Gastrocnemius medialis (tissue), 4 donors: ENCODE results near the gene VIM. TPM values are rescaled to one million over a fixed set of nuclear protein-coding genes. Genes with fewer than 3 reads are reported as not detected.

Source experiments
- ATAC-seq, 2 donors: fragments of 150-250 bp; one replicate each; pipeline ENCODE4 v1.9.1; 2016
- DNase-seq, 2 donors: peaks; one replicate each; pipeline ENCODE4 v3.0.0-alpha.2; 2019
- H3K27ac ChIP-seq, 4 donors: fragments of 200-600 bp; sonication (generic); 1 replicate in 1 of 4; 2 replicates in 3 of 4; pipeline ENCODE4 v1.5.1; 2016 to 2018; ENCODE audit warnings: mild to moderate bottlenecking in 2 of 4, moderate library complexity in 1 of 4
- H3K27me3 ChIP-seq, 3 donors: fragments of 200-600 bp; sonication (generic) in 2 of 3; 1 replicate in 1 of 3; 2 replicates in 2 of 3; pipeline versions ENCODE4 v1.5.1 to v1.6.0; 2016 to 2019; ENCODE audit warnings: mild to moderate bottlenecking in 1 of 3, moderate library complexity in 1 of 3
- H3K36me3 ChIP-seq, 2 donors: fragments of 200-600 bp; sonication (generic) in 1 of 2; one replicate each; pipeline ENCODE4 v1.5.1; 2017 to 2018
- H3K4me1 ChIP-seq, 2 donors: fragments of 200-600 bp; sonication (generic) in 1 of 2; one replicate each; pipeline ENCODE4 v1.5.1; 2016 to 2017; ENCODE audit warnings: mild to moderate bottlenecking in 2 of 2
- H3K4me3 ChIP-seq, 4 donors: fragments of 200-600 bp; sonication (generic) in 3 of 4; 1 replicate in 1 of 4; 2 replicates in 3 of 4; pipeline ENCODE4 v1.5.1; 2016 to 2019; ENCODE audit warnings: mild to moderate bottlenecking in 2 of 4
- H3K9me3 ChIP-seq, 3 donors: fragments of 200-600 bp; sonication (generic) in 2 of 3; 1 replicate in 1 of 3; 2 replicates in 2 of 3; pipeline ENCODE4 v1.5.1; 2016 to 2019
- POLR2A ChIP-seq, 2 donors: fragments of 450-650 bp; IDR thresholded peaks; one replicate each; pipeline ENCODE4 v1.6.1; 2017; ENCODE audit warnings: antibody characterized with exemption in 2 of 2, mild to moderate bottlenecking in 2 of 2, moderate library complexity in 2 of 2
- in situ Hi-C, 4 donors: fragments of 200-750 bp; cut with MboI; loops; one replicate each; pipeline versions ENCODE4 v1.15.0 to v1.8.0; 2017; ENCODE audit warnings: low sequenced_read_pairs in 4 of 4
- intact Hi-C: fragments of 100-400 bp; cut with DNase I; formaldehyde crosslinking; loops from one replicate; pipeline ENCODE4 v1.15.1; 2023; ENCODE audit warnings: low total_unique reads
- total RNA-seq, 4 donors: library from RNA; depleted of rRNA; stranded (reverse); fragments of >200 nt; gene quantifications; one replicate each; pipeline versions ENCODE4 v1.1.0 to v1.2.3, GENCODE V29; 2016
- TF ChIP-seq, protein P1 (sequence below), 5 experiments: fragments of 450-650 bp in 3 of 5; fragments of 200-600 bp in 2 of 5; sonication (generic) in 2 of 5; IDR thresholded peaks in 4 of 5; conservative IDR thresholded peaks in 1 of 5; 1 replicate in 4 of 5; 2 replicates in 1 of 5; pipeline ENCODE4 v1.5.1; 2016 to 2019; ENCODE audit warnings: antibody characterized with exemption in 5 of 5, mild to moderate bottlenecking in 3 of 5, moderate library complexity in 3 of 5

The VIM gene
- total RNA-seq, 4 donors from 2014 or later = 355 to 835 (median 589) TPM

GRCh38 chr10:17203416-17203815, 24.6 kb upstream of the VIM start:
- H3K27ac ChIP-seq = no peak overlapping the region
- in situ Hi-C loops = no loop called here
- ATAC-seq = no peak

GRCh38 chr10:17206210-17206709, 21.8 kb upstream of the VIM start:
- DNase-seq (no peak), ATAC-seq (no peak)
- in situ Hi-C loops (no loop called here), intact Hi-C loops (no loop called here)
- Histone ChIP-seq H3K4me1 (no peaks in the 10 kb centered on the region), H3K27ac (no peak overlapping the region), H3K4me3 (no peak overlapping the region), H3K9me3 (no peaks in the 10 kb centered on the region), H3K27me3 (no peaks in the 10 kb centered on the region), H3K36me3 (no peaks in the 10 kb centered on the region)
- TF ChIP-seq POLR2A (IDR thresholded peaks at IDR 0.05) = no peak
- TF ChIP-seq, protein P1, sequence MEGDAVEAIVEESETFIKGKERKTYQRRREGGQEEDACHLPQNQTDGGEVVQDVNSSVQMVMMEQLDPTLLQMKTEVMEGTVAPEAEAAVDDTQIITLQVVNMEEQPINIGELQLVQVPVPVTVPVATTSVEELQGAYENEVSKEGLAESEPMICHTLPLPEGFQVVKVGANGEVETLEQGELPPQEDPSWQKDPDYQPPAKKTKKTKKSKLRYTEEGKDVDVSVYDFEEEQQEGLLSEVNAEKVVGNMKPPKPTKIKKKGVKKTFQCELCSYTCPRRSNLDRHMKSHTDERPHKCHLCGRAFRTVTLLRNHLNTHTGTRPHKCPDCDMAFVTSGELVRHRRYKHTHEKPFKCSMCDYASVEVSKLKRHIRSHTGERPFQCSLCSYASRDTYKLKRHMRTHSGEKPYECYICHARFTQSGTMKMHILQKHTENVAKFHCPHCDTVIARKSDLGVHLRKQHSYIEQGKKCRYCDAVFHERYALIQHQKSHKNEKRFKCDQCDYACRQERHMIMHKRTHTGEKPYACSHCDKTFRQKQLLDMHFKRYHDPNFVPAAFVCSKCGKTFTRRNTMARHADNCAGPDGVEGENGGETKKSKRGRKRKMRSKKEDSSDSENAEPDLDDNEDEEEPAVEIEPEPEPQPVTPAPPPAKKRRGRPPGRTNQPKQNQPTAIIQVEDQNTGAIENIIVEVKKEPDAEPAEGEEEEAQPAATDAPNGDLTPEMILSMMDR (IDR thresholded peaks at IDR 0.05 in 4 of 5, conservative IDR thresholded peaks at IDR 0.05 in 1 of 5) = no peak

More at GRCh38 chr10:17203416-17203815, 24.6 kb upstream of the VIM start:
- DNase-seq = no peak
- H3K27me3 ChIP-seq = no peaks in the 10 kb centered on the region
- no peaks in the 10 kb centered on the region for H3K9me3 ChIP-seq
- intact Hi-C loops = loop anchor here (5.0 kb wide), 1 partner anchor 386 kb away; the partner anchor contains the start of gene RSU1
- H3K36me3 ChIP-seq = no peaks in the 10 kb centered on the region
- H3K4me1 ChIP-seq = peaks cover 9 to 18% of the 10 kb centered on the region in 2 donors
- no peak overlapping the region for H3K4me3 ChIP-seq
- TF ChIP-seq, protein P1 (IDR thresholded peaks at IDR 0.05 in 4 of 5, conservative IDR thresholded peaks at IDR 0.05 in 1 of 5) = no peak
- no peak for TF ChIP-seq POLR2A (IDR thresholded peaks at IDR 0.05)

DNA sequence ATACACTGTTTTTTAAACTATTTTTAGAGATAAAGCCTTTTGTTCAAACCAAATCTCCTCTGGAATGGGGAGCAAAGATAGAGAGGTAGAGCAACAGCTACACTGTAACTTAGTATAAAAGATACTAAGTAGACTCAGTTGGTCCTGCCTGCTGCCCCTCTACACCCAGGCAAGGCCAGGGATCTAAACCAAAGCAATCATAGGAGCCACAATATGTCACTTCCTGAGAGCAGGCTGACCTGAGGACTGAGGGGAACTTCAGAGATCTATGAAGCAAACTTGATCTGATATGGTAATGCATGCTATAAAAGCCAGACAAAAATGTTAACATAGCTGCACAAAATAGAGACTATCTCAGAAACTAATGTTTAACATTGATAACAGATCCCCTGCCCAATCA, 19.6 kb upstream of the VIM start:
- no peak for ATAC-seq
- Histone ChIP-seq H3K4me3 (no peak overlapping the region), H3K36me3 (no peaks in the 10 kb centered on the region), H3K9me3 (no peaks in the 10 kb centered on the region), H3K27me3 (no peaks in the 10 kb centered on the region), H3K27ac (no peak overlapping the region), H3K4me1 (no peaks in the 10 kb centered on the region)
- DNase-seq = no peak
- no peak for TF ChIP-seq POLR2A (IDR thresholded peaks at IDR 0.05)
- TF ChIP-seq, protein P1 (IDR thresholded peaks at IDR 0.05 in 4 of 5, conservative IDR thresholded peaks at IDR 0.05 in 1 of 5) = no peak
- intact Hi-C loops = no loop called here
- in situ Hi-C loops = no loop called here

DNA sequence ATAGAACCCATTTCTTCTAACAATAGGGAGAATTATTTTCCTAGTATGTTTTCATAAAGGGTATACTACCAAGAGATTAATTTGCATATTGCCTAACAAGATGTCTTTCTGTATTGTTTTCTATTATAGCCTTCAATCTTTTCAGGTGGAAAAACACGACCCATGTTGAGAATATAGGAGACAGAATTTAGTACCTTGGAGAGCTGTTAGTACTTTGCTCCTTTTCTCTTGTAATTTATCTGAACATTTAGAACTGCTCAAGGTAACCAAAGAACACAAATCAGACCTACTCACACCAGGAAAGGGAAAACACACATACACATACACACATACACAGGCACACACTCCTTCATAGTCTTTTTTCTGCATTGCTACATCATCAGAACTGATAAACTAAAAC, 18.7 kb upstream of the VIM start:
- H3K4me1 ChIP-seq = no peaks in the 10 kb centered on the region
- intact Hi-C loops = no loop called here
- TF ChIP-seq POLR2A (IDR thresholded peaks at IDR 0.05) = no peak
- TF ChIP-seq, protein P1 (IDR thresholded peaks at IDR 0.05 in 4 of 5, conservative IDR thresholded peaks at IDR 0.05 in 1 of 5) = no peak
- H3K36me3 ChIP-seq = no peaks in the 10 kb centered on the region
- H3K27me3 ChIP-seq = no peaks in the 10 kb centered on the region
- no peak overlapping the region for H3K4me3 ChIP-seq
- in situ Hi-C loops = no loop called here
- DNase-seq (no peak), ATAC-seq (no peak)
- H3K27ac ChIP-seq = no peak overlapping the region
- no peaks in the 10 kb centered on the region for H3K9me3 ChIP-seq

DNA sequence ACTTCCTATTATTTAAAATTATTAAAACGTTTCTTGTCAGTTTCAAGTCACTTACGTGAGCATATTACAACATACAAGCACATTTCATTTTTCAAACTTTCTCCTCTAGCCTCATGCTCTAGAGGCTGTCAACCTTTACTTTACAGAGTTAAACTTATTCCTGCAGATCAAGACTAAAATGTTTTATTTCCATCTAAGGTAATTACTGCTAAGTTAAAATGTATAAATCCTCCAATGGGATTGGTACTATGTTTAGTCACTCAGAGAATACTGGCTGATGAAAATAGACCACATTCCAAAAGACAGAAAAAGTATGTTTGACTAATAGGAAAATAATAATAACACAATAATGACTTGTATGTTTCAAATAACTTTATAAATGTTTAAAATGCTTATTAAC, 18.2 kb upstream of the VIM start:
- DNase-seq (no peak), ATAC-seq (no peak)
- Histone ChIP-seq H3K4me3 (no peak overlapping the region), H3K36me3 (no peaks in the 10 kb centered on the region), H3K4me1 (no peaks in the 10 kb centered on the region), H3K27me3 (no peaks in the 10 kb centered on the region), H3K9me3 (no peaks in the 10 kb centered on the region), H3K27ac (no peak overlapping the region)
- in situ Hi-C loops = no loop called here
- intact Hi-C loops = no loop called here
- TF ChIP-seq, protein P1 (IDR thresholded peaks at IDR 0.05 in 4 of 5, conservative IDR thresholded peaks at IDR 0.05 in 1 of 5) = no peak
- TF ChIP-seq POLR2A (IDR thresholded peaks at IDR 0.05) = no peak
